Cortex of kidney (tissue), 1 donor: ENCODE data around the gene MAGI3.

Source experiments
- DNase-seq: peaks from one replicate; lab custom pipeline; 2025; lab: John Stamatoyannopoulos, UW

The MAGI3 gene

DNA sequence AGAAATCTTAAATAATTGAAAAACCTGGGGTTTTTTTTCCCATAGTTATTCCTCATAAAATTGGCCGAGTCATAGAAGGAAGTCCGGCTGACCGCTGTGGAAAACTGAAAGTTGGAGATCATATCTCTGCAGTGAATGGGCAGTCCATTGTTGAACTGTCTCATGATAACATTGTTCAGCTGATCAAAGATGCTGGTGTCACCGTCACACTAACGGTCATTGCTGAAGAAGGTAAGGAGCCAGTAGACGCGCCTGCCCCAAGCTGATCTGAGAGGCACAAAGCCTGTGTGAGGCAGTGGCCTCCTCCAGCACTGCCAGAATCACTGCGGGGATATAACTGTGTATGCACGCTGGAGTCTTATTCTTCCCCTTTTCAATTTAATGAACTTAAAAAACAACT, 268.7 kb downstream of the MAGI3 start:
- DNase-seq, result no peak

DNA sequence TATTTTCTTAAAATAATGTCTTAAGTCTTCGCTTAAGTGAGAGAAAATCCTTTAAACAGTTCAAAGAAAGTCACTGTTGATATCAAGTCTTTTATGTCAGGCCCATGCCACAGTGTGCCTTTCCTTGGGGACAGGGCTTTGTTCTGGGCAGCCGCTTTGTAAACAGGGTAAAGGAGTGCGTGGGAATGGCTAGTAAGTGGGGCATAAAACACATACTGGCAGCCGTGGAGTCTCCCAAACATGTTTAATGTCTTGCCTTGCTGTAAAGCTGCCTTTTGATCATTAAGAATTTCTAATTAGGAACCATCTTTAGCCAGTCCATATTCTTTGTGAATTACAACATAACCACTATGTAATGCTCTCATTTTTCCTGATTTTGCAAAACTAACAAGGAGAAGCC, 269.2 kb downstream of the MAGI3 start:
- no peak for DNase-seq

DNA sequence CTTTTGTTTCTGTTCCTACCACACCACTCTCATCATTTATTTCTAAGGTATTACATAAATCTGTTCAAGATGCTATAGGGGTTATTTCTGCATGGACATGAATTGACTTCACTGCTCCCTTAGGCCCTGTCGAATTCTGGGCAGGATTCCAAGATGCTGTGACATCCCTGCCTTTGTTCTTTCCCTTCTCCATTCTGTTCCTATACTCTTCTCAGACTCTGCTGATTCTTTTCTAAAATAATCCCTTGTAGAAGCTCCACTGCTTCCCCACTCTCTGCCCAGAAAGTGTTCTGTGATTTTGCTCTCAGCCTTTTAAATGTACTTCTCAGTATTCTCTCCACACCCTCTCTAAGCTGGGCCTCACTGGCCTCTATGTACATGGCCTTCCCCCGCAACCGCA, 269.8 kb downstream of the MAGI3 start:
- DNase-seq, result no peak

DNA sequence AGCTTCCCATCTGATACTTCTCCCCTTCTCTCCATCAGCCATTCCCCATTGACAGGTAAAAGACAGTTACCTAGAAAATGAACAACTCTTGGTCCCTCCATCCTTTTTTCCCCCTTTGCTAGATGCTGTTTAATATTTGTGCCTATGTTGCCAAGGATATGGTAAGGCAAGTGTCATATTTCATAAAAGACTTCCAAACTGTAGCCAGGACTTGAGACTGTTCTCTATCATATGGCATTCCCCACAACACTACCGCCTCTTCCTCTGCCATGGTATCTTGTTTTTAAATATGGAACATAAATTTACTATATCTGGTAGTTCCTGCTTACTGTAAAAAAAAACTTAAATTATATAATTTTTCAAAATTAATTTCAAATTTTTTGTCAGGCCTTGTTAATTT, 271.8 kb downstream of the MAGI3 start:
- no peak for DNase-seq

GRCh38 chr1:113663165-113663951, 273.0 kb downstream of the MAGI3 start:
- DNase-seq, result no peak

- DNase-seq, result no peak
These were observed 274.8 kb downstream of the MAGI3 start for GRCh38 chr1:113665071-113665470.

GRCh38 chr1:113666126-113666525, 275.8 kb downstream of the MAGI3 start:
- no peak for DNase-seq

DNA sequence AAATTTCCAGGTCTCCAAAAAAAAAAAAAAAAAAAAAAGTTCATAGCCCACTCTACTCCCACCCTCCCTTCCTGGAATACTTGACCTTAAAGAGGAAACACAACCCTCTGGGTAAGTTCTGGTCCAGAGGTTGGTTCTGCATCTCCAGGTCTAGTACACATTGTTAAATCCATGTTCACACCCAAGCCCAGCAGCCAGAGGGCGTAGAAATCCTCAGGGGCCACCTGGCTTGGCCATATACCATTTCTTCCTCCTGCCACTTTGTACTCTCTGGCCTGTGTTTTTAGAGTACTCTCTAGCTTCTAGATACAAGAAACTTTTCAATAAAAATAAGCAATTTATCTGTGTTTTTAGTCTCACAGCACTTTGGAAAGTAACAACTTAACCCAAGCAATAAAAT, 279.7 kb downstream of the MAGI3 start:
- DNase-seq, result no peak

DNA sequence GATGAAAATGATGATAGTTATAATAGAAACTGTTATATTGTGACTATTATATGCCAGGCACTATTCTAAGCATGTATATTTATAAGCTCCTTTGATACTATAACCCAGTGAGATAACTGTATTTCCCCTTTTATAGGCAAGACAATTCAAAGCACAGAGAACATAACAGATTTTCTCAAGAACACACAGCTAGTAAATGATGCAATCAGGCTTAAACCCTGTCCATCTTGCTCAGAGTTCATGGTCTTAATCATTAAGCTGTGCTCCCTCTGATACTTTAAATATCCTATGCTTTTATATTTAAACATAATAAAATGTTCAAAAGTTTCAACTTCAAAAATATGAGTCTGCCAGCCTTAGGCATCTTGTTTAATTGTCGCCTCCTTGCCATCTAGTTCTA, 280.3 kb downstream of the MAGI3 start:
- no peak for DNase-seq

DNA sequence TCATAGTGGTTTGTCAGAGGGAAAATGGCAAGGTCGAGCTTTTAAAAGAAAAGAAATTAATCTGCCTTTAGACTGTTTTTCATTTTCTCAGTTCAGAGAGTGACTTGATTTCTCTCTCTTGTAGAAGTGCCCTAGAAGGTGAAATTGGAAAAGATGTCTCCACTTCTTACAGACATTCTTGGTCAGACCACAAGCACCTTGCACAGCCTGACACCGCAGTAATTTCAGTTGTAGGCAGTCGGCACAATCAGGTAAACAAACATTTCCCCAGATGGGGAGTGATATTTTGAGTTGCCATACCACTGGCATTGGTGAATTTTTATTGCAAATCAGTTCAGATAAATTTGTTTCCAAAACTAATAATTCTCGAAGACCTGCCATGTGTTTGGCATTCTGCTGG, 282.2 kb downstream of the MAGI3 start:
- no peak for DNase-seq

GRCh38 chr1:113674591-113674990, 284.3 kb downstream of the MAGI3 start:
- DNase-seq, result no peak

DNA sequence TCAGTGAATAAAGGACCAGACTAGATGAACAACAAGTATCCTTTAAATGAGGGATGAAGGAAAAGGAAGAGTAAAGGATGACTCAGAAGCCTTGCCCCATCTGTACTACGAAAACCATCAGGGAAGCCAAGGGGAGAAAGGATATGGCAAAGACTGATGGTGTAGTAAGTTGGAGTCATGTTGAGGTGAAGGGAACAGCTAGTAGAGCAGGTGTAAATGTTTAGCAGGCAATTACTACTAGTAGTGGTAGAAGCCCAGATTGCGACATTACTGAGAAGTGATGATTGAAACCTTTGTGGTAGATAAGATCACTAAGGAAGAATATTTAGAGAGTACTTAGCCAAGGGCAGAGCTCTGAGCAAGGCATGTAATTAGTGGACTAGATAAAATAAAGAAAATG, 285.0 kb downstream of the MAGI3 start:
- DNase-seq, result no peak

GRCh38 chr1:113676524-113676923, 286.2 kb downstream of the MAGI3 start:
- DNase-seq, result no peak

GRCh38 chr1:113677250-113678158, 287.2 kb downstream of the MAGI3 start:
- DNase-seq, result no peak

DNA sequence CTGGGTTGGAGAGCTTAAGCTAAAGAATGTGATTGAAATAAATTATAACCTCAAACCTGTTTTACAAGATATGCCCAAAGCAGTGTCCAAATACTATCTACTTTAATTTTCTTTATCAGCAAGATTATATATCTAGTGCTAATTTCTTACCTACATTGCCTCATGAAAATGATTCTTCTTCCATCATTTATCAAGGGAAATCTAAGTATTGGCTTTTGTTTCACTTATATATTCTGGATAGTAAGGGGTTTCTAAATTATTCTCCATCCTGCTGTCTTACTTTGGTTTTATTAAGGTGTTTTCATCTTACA, 287.8 kb downstream of the MAGI3 start:
- DNase-seq, result no peak

- no peak for DNase-seq
These were observed 291.5 kb downstream of the MAGI3 start for GRCh38 chr1:113681596-113682337.

DNA sequence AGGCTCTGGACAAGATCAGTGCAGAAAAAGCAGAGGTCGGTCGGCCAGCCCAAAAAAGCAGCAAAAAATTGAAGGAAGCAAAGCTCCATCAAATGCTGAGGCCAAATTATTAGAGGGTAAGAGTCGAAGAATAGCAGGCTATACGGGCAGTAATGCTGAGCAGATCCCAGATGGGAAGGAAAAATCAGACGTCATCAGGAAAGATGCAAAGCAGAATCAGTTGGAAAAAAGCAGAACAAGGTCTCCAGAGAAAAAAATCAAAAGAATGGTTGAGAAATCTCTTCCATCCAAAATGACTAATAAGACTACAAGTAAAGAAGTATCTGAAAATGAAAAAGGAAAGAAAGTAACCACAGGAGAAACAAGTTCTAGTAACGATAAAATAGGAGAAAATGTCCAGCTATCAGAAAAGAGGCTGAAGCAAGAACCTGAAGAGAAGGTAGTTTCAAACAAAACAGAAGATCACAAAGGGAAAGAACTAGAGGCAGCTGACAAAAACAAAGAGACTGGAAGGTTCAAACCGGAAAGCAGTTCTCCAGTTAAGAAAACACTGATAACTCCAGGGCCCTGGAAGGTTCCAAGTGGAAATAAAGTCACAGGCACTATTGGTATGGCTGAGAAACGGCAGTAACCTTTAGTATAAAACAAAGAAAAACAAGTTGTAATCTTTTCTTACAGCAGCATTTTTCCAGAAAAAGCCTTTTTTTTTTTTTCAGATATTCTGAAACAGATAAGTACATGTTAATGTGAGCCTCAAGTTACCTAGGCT, 293.3 kb downstream of the MAGI3 start:
- DNase-seq, result no peak

DNA sequence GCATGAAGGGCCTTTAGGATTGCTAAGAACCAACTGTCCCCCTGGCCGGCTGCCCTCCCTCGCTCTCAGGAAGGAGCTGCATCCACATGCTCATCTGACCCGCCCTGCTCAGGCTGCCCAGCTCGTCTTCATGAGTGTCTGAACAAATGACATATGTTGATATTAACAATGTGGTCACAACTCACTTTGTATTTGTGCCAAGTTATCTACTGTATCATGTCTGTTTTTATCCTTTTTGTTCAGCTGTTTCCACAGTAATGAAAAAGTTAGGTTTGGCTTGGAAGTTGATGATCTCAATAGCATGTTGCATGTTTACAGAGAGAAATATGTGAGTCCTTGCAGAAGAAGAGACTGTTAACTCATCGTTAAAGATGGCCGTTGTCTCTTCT, 293.8 kb downstream of the MAGI3 start:
- DNase-seq, result no peak

- no peak for DNase-seq
These were observed 296.7 kb downstream of the MAGI3 start for GRCh38 chr1:113686891-113687618.

- DNase-seq, result no peak
These were observed 300.9 kb downstream of the MAGI3 start for GRCh38 chr1:113691184-113691583.

GRCh38 chr1:113692342-113692741, 302.0 kb downstream of the MAGI3 start:
- DNase-seq, result no peak
